IMR-90 (cell line): Measurements from ENCODE around the gene NR1H2. TPM values are rescaled to one million over a fixed set of nuclear protein-coding genes. Genes with fewer than 3 reads are reported as not detected.

Source experiments
- ATAC-seq: fragments of 200-7000 bp; cut with Tn5 transposase; 2 replicates; pipeline ENCODE4 v1.9.1; 2020; ENCODE audit warnings: low read depth, mild to moderate bottlenecking, moderate library complexity
- BruUV-seq: library from RNA; stranded (reverse); fragments of 400-500 nt; replicated peaks from 2 replicates; lab custom pipeline; 2021; lab: Mats Ljungman, UMichigan
- CTCF ChIA-PET: fragments of 300-600 bp; formaldehyde crosslinking; extraction: SDS; loops from one replicate; lab custom pipeline; 2021; ENCODE audit warnings: antibody characterized with exemption; lab: Yijun Ruan, JAX
- POLR2A ChIA-PET: fragments of 300-600 bp; sonication (Branson Sonifier 250); formaldehyde crosslinking; loops from one replicate; lab custom pipeline; 2022; ENCODE audit warnings: antibody characterized with exemption; ENCODE audit not compliant: unreplicated experiment; lab: Charles Lee
- DNase-seq: peaks from one replicate; pipeline ENCODE4 v3.0.0; 2013
- H2AFZ ChIP-seq: replicated peaks from 2 replicates; pipeline ENCODE3; 2013; ENCODE audit warnings: low read length, mild to moderate bottlenecking; ENCODE audit not compliant: poor library complexity
- H2AK5ac ChIP-seq: 2 replicates; pipeline ENCODE4 v1.6.1; 2013; ENCODE audit warnings: low read depth, low read length, inconsistent platforms
- H2AK9ac ChIP-seq: replicated peaks from 2 replicates; pipeline ENCODE3; 2013; ENCODE audit warnings: mild to moderate bottlenecking, low read depth, low read length, moderate library complexity; ENCODE audit not compliant: poor library complexity
- H2BK120ac ChIP-seq: 2 replicates; pipeline ENCODE4 v1.6.1; 2013; ENCODE audit warnings: low read depth, low read length, inconsistent platforms
- H2BK15ac ChIP-seq: 3 replicates; pipeline ENCODE4 v1.6.1; 2013; ENCODE audit warnings: low read depth, low read length, inconsistent platforms
- H2BK20ac ChIP-seq: 2 replicates; pipeline ENCODE4 v1.6.1; 2013; ENCODE audit warnings: low read depth, mild to moderate bottlenecking, inconsistent platforms, low read length, moderate library complexity
- H2BK5ac ChIP-seq: 2 replicates; pipeline ENCODE4 v1.6.1; 2013; ENCODE audit warnings: mild to moderate bottlenecking, low read depth, low read length, inconsistent platforms; ENCODE audit not compliant: poor library complexity, severe bottlenecking
- H3K14ac ChIP-seq: replicated peaks from 2 replicates; pipeline ENCODE4 v1.6.1; 2013; ENCODE audit warnings: low read depth, low read length, inconsistent platforms
- H3K18ac ChIP-seq: 2 replicates; pipeline ENCODE4 v1.6.1; 2013; ENCODE audit warnings: low read depth, low read length, control low read depth
- H3K23ac ChIP-seq: 2 replicates; pipeline ENCODE4 v1.6.1; 2013; ENCODE audit warnings: low read depth, low read length, inconsistent platforms
- H3K27ac ChIP-seq: 2 replicates; pipeline ENCODE4 v1.5.1; 2013; ENCODE audit warnings: mild to moderate bottlenecking, control low read depth, low read length; ENCODE audit not compliant: insufficient read depth
- H3K27me3 ChIP-seq: 2 replicates; pipeline ENCODE4 v1.6.1; 2013; ENCODE audit warnings: low read length; ENCODE audit not compliant: control insufficient read depth, insufficient read depth
- H3K36me3 ChIP-seq: 2 replicates; pipeline ENCODE4 v1.6.1; 2013; ENCODE audit warnings: low read length, mixed read lengths; ENCODE audit not compliant: control insufficient read depth, insufficient read depth
- H3K4ac ChIP-seq: 2 replicates; pipeline ENCODE4 v1.6.1; 2013; ENCODE audit warnings: low read depth, low read length, inconsistent platforms
- H3K4me1 ChIP-seq: 2 replicates; pipeline ENCODE4 v1.6.1; 2013; ENCODE audit warnings: low read length, mixed read lengths; ENCODE audit not compliant: control insufficient read depth, insufficient read depth
- H3K4me2 ChIP-seq: 2 replicates; pipeline ENCODE4 v1.6.1; 2013; ENCODE audit warnings: low read depth, mild to moderate bottlenecking, control low read depth, low read length, moderate library complexity
- H3K4me3 ChIP-seq: 2 replicates; pipeline ENCODE4 v1.5.1; 2013; ENCODE audit warnings: low read depth, mild to moderate bottlenecking, control low read depth, low read length, moderate library complexity; ENCODE audit not compliant: insufficient read depth
- H3K56ac ChIP-seq: 2 replicates; pipeline ENCODE4 v1.6.1; 2013; ENCODE audit warnings: low read length, inconsistent platforms; ENCODE audit not compliant: insufficient read depth; ENCODE audit errors: extremely low read depth
- H3K79me1 ChIP-seq, 2 experiments: 2 replicates each; pipeline ENCODE4 v1.6.1; 2013; ENCODE audit warnings: low read length in 2 of 2, inconsistent platforms in 1 of 2, low read depth in 1 of 2
- H3K9ac ChIP-seq: 2 replicates; pipeline ENCODE4 v1.6.1; 2013; ENCODE audit warnings: low read depth, low read length, control low read depth
- H3K9me1 ChIP-seq: 2 replicates; pipeline ENCODE4 v1.6.1; 2013; ENCODE audit warnings: low read length, inconsistent platforms; ENCODE audit not compliant: insufficient read depth
- H3K9me3 ChIP-seq: 2 replicates; pipeline ENCODE4 v1.6.1; 2013; ENCODE audit warnings: low read length; ENCODE audit not compliant: control insufficient read depth, insufficient read depth
- H4K20me1 ChIP-seq: 2 replicates; pipeline ENCODE4 v1.6.1; 2013; ENCODE audit warnings: low read length, inconsistent platforms; ENCODE audit not compliant: insufficient read depth
- H4K5ac ChIP-seq: 2 replicates; pipeline ENCODE4 v1.6.1; 2013; ENCODE audit warnings: mild to moderate bottlenecking, low read depth, low read length, control low read depth
- H4K8ac ChIP-seq, 2 experiments: 2 replicates each; pipeline ENCODE4 v1.6.1; 2013; ENCODE audit warnings: low read depth in 2 of 2, low read length in 2 of 2, control low read depth in 1 of 2, inconsistent platforms in 1 of 2
- H4K91ac ChIP-seq: 2 replicates; pipeline ENCODE4 v1.6.1; 2013; ENCODE audit warnings: low read depth, low read length, inconsistent platforms; ENCODE audit not compliant: insufficient read depth
- FOS ChIP-seq: fragments of 150-350 bp; IDR thresholded peaks from 2 replicates; pipeline ENCODE4 v1.6.1; 2016; ENCODE audit warnings: low read depth, low read length
- RFX5 ChIP-seq: IDR thresholded peaks from 2 replicates; pipeline ENCODE4 v1.8.0; 2012; ENCODE audit warnings: low read depth, mild to moderate bottlenecking, low read length, moderate library complexity
- WGBS, 2 experiments: methylation state at CpG; one replicate each; pipeline versions ENCODE4 v1.1.5 to v1.1.7; 2013; ENCODE audit warnings: missing lambda C conversion rate in 2 of 2; ENCODE audit not compliant: insufficient read length in 1 of 2; ENCODE audit errors: extremely low coverage in 2 of 2; 5-methylcytosine and 5-hydroxymethylcytosine counted together
- dilution Hi-C: fragments of 300-500 bp; cut with HindIII; formaldehyde crosslinking; loops from one replicate; pipeline ENCODE4 v1.14.3; 2018; ENCODE audit warnings: low sequenced_read_pairs; ENCODE audit not compliant: unreplicated experiment
- in situ Hi-C: fragments of 300-500 bp; cut with MboI; formaldehyde crosslinking; loops from 3 replicates; pipeline ENCODE4 v1.14.3; 2019; ENCODE audit warnings: low sequenced_read_pairs, inconsistent platforms, mixed read lengths
- intact Hi-C: fragments of 100-400 bp; cut with micrococcal nuclease; formaldehyde crosslinking; loops from 2 replicates; pipeline ENCODE4 v1.10.0; 2022
- polyA plus RNA-seq, 3 experiments: library from polyadenylated mRNA; depleted of rRNA; stranded (reverse); fragments of >200 nt; gene quantifications; 2 replicates each; pipeline ENCODE4 v1.2.3, GENCODE V29; 2012; ENCODE audit warnings: low replicate concordance in 1 of 3
- total RNA-seq: library from RNA; depleted of rRNA; stranded (reverse); fragments of >200 nt; gene quantifications from 2 replicates; pipeline ENCODE4 v1.2.3, GENCODE V29; 2012
- TF ChIP-seq, protein P1 (sequence below): conservative IDR thresholded peaks from 2 replicates; pipeline ENCODE4 v1.5.1; 2012; ENCODE audit warnings: mild to moderate bottlenecking, low read depth, low read length, improper control_type of control experiment

The NR1H2 gene
- total and polyA plus RNA-seq, 2 of the 4 experiments (the other 2 are of a cell fraction) = 37.8 to 48.4 TPM

DNA sequence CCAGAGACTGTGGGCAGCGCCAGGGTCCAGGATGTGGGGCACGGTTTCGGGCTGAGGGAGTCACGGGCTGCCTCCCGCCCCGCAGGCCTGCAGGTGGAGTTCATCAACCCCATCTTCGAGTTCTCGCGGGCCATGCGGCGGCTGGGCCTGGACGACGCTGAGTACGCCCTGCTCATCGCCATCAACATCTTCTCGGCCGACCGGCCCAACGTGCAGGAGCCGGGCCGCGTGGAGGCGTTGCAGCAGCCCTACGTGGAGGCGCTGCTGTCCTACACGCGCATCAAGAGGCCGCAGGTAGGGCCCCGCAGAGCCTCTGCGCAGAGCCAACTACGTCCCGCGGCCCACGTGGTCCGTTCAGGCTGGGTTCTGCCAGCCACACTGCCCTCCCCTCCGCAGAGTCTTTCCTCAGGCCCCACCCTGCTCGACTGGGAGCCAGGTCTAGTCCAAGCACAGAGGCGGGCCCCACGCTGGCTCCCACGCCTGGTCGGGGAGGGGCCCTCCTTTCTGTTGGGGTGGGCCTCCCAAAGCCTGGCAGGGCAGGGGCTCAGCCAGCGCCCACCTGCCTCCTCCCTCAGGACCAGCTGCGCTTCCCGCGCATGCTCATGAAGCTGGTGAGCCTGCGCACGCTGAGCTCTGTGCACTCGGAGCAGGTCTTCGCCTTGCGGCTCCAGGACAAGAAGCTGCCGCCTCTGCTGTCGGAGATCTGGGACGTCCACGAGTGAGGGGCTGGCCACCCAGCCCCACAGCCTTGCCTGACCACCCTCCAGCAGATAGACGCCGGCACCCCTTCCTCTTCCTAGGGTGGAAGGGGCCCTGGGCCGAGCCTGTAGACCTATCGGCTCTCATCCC is 5.8 kb downstream of the NR1H2 start (continued):
- no peak for TF ChIP-seq RFX5

- no peak overlapping the region for H3K56ac ChIP-seq
- peak overlapping the region; percentile 88 for H2AFZ ChIP-seq
- BruUV-seq = no TSS peak
- DNase-seq (no peak), ATAC-seq (no peak)
- dilution Hi-C loops (no loop called here), in situ Hi-C loops (no loop called here), intact Hi-C loops (no loop called here)
- 0 out of 2 replicates have a peak overlapping the region, but pooled peaks have one; percentile 28 for H4K91ac ChIP-seq
- WGBS, 2 experiments = 74% methylated on average over 4 of the region's 21 CpGs; no CpG with 5 or more reads in 1 of the 2 experiments
- H3K9me1 ChIP-seq = peaks cover 6% of the 10 kb centered on the region; the same call in 1 of the 2 replicates
- H3K23ac ChIP-seq = no peak overlapping the region
- no peak overlapping the region for H2BK20ac ChIP-seq
- 0 out of 2 replicates have a peak overlapping the region, but pooled peaks have one; percentile 0 for H2AK5ac ChIP-seq
- peaks cover 4 to 53% of the 10 kb centered on the region in 2 experiments; a peak in 3 of 4 replicates for H3K79me1 ChIP-seq
- H3K9ac ChIP-seq = peak overlapping the region; percentile 44
- H3K4me1 ChIP-seq = no peaks in the 10 kb centered on the region; the same call in 1 of the 2 replicates
- H3K4ac ChIP-seq = peak overlapping the region; percentile 29
- H3K27me3 ChIP-seq = no peaks in the 10 kb centered on the region
- peaks cover 4% of the 10 kb centered on the region; the same call in 1 of the 2 replicates for H4K20me1 ChIP-seq
- H2BK15ac ChIP-seq = no peak overlapping the region
- POLR2A ChIA-PET = no interaction called here
- H3K4me3 ChIP-seq = peak overlapping the region; percentile 76
- peaks cover 37% of the 10 kb centered on the region for H3K36me3 ChIP-seq
- no peak overlapping the region for H3K18ac ChIP-seq
- H4K8ac ChIP-seq = peak overlapping the region; percentile 49 to 60; a peak in 3 of 4 replicates
- no peaks in the 10 kb centered on the region for H3K9me3 ChIP-seq
- TF ChIP-seq, protein P1, sequence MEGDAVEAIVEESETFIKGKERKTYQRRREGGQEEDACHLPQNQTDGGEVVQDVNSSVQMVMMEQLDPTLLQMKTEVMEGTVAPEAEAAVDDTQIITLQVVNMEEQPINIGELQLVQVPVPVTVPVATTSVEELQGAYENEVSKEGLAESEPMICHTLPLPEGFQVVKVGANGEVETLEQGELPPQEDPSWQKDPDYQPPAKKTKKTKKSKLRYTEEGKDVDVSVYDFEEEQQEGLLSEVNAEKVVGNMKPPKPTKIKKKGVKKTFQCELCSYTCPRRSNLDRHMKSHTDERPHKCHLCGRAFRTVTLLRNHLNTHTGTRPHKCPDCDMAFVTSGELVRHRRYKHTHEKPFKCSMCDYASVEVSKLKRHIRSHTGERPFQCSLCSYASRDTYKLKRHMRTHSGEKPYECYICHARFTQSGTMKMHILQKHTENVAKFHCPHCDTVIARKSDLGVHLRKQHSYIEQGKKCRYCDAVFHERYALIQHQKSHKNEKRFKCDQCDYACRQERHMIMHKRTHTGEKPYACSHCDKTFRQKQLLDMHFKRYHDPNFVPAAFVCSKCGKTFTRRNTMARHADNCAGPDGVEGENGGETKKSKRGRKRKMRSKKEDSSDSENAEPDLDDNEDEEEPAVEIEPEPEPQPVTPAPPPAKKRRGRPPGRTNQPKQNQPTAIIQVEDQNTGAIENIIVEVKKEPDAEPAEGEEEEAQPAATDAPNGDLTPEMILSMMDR = no peak
- TF ChIP-seq FOS = no peak
- no peak overlapping the region for H2BK120ac ChIP-seq
- peak overlapping the region; percentile 30 for H2BK5ac ChIP-seq
- H4K5ac ChIP-seq = peak overlapping the region; percentile 36; the same call in 1 of the 2 replicates
- peak overlapping the region; percentile 34 for H3K27ac ChIP-seq
- no peak overlapping the region for H3K14ac ChIP-seq
- peak overlapping the region; percentile 73 for H3K4me2 ChIP-seq
- CTCF ChIA-PET = interaction anchor here (1.1 kb wide), 1 partner anchor 77 kb away, joined by 3 read pairs; no protein-coding TSS in a partner anchor
- peak overlapping the region; percentile 56 for H2AK9ac ChIP-seq
Measured at GRCh38 chr19:50383001-50383851, 7.0 kb downstream of the NR1H2 start.
